ENCODE results near the gene PDK2. TPM values are rescaled to one million over a fixed set of nuclear protein-coding genes. Genes with fewer than 3 reads are reported as not detected.

Gene PDK2
- total and polyA plus RNA-seq, 2 donors (not counting 1 experiment from before 2014, with no cell fraction given), result 19.2 to 41.0 TPM

- H4K20me1 ChIP-seq (ENCODE audit: control insufficient read depth, extremely low read depth, insufficient read depth, low read length), result no peaks in the 10 kb centered on the region
- peaks cover 58% of the 10 kb centered on the region for H3K4me1 ChIP-seq (ENCODE audit: control insufficient read depth, extremely low read depth, insufficient read depth, low read length)
- H3K4me2 ChIP-seq (ENCODE audit: extremely low read depth, insufficient read depth, low read length), result peak overlapping the region; percentile 21
- DNase-seq (ENCODE audit: low read depth in 2 of 2), result peak; percentile 92 to 97
- TF ChIP-seq EZH2 (IDR thresholded peaks at IDR 0.05; ENCODE audit: low read length, missing control alignments), result no peak
- no peak for TF ChIP-seq CTCF (conservative IDR thresholded peaks at IDR 0.05 in 1 of 2, IDR thresholded peaks at IDR 0.05 in 1 of 2; ENCODE audit: low read depth in 1 of 2, low read length in 2 of 2)
- H3K79me2 ChIP-seq (ENCODE audit: control insufficient read depth, insufficient read depth, low read length), result peaks cover 74% of the 10 kb centered on the region
- H2AFZ ChIP-seq (ENCODE audit: low read length), result no peak overlapping the region
- no peaks in the 10 kb centered on the region for H3K27me3 ChIP-seq (ENCODE audit: control insufficient read depth, insufficient read depth, low read length)
- H3K9me3 ChIP-seq (ENCODE audit: control insufficient read depth, insufficient read depth, low read depth, low read length), result no peaks in the 10 kb centered on the region
- peaks cover 7% of the 10 kb centered on the region for H3K36me3 ChIP-seq (ENCODE audit: control insufficient read depth, insufficient read depth, low read length)
- peak overlapping the region; percentile 86 for H3K27ac ChIP-seq (ENCODE audit: insufficient read depth, low read length)
- H3K9ac ChIP-seq (ENCODE audit: insufficient read depth, low read length), result peak overlapping the region; percentile 48
- no peak overlapping the region for H3K4me3 ChIP-seq (replicated peaks in 1 of 4; ENCODE audit: control extremely low read depth in 1 of 4, insufficient read depth in 1 of 4, low read depth in 3 of 4, low read length in 4 of 4)
Measured at GRCh38 chr17:50064253-50065001, 30.7 kb upstream of the PDK2 start.

- no peak for TF ChIP-seq EZH2 (IDR thresholded peaks at IDR 0.05; ENCODE audit: low read length, missing control alignments)
- Histone ChIP-seq H3K4me3 (replicated peaks in 1 of 4; ENCODE audit: control extremely low read depth in 1 of 4, insufficient read depth in 1 of 4, low read depth in 3 of 4, low read length in 4 of 4) (no peak overlapping the region), H3K27me3 (ENCODE audit: control insufficient read depth, insufficient read depth, low read length) (no peaks in the 10 kb centered on the region), H3K4me1 (ENCODE audit: control insufficient read depth, extremely low read depth, insufficient read depth, low read length) (peaks cover 52% of the 10 kb centered on the region), H3K36me3 (ENCODE audit: control insufficient read depth, insufficient read depth, low read length) (peaks cover 11% of the 10 kb centered on the region), H3K79me2 (ENCODE audit: control insufficient read depth, insufficient read depth, low read length) (peaks cover 71% of the 10 kb centered on the region), H4K20me1 (ENCODE audit: control insufficient read depth, extremely low read depth, insufficient read depth, low read length) (no peaks in the 10 kb centered on the region), H3K27ac (ENCODE audit: insufficient read depth, low read length) (peak overlapping the region; percentile 86), H2AFZ (ENCODE audit: low read length) (no peak overlapping the region), H3K4me2 (ENCODE audit: extremely low read depth, insufficient read depth, low read length) (peak overlapping the region; percentile 21), H3K9ac (ENCODE audit: insufficient read depth, low read length) (peak overlapping the region; percentile 48), H3K9me3 (ENCODE audit: control insufficient read depth, insufficient read depth, low read depth, low read length) (no peaks in the 10 kb centered on the region)
- no peak for DNase-seq (ENCODE audit: low read depth in 2 of 2)
Measured at GRCh38 chr17:50065056-50065455, 30.1 kb upstream of the PDK2 start.

- Histone ChIP-seq H3K4me3 (replicated peaks in 1 of 4; ENCODE audit: control extremely low read depth in 1 of 4, insufficient read depth in 1 of 4, low read depth in 3 of 4, low read length in 4 of 4) (no peak overlapping the region), H3K9ac (ENCODE audit: insufficient read depth, low read length) (no peak overlapping the region), H3K27ac (ENCODE audit: insufficient read depth, low read length) (no peak overlapping the region), H3K27me3 (ENCODE audit: control insufficient read depth, insufficient read depth, low read length) (no peaks in the 10 kb centered on the region), H3K9me3 (ENCODE audit: control insufficient read depth, insufficient read depth, low read depth, low read length) (no peaks in the 10 kb centered on the region), H3K36me3 (ENCODE audit: control insufficient read depth, insufficient read depth, low read length) (peaks cover 22% of the 10 kb centered on the region), H4K20me1 (ENCODE audit: control insufficient read depth, extremely low read depth, insufficient read depth, low read length) (no peaks in the 10 kb centered on the region), H3K4me2 (ENCODE audit: extremely low read depth, insufficient read depth, low read length) (no peak overlapping the region), H3K4me1 (ENCODE audit: control insufficient read depth, extremely low read depth, insufficient read depth, low read length) (peaks cover 36% of the 10 kb centered on the region), H3K79me2 (ENCODE audit: control insufficient read depth, insufficient read depth, low read length) (peaks cover 54% of the 10 kb centered on the region), H2AFZ (ENCODE audit: low read length) (no peak overlapping the region)
- TF ChIP-seq CTCF (conservative IDR thresholded peaks at IDR 0.05 in 1 of 2, IDR thresholded peaks at IDR 0.05 in 1 of 2; ENCODE audit: low read depth in 1 of 2, low read length in 2 of 2) (no peak), EZH2 (IDR thresholded peaks at IDR 0.05; ENCODE audit: low read length, missing control alignments) (no peak)
- no peak for DNase-seq (ENCODE audit: low read depth in 2 of 2)
Measured at GRCh38 chr17:50066995-50067394, 28.2 kb upstream of the PDK2 start.

All from fibroblast of lung (primary cell).